Embryonic facial prominence (tissue), 1 donor: Measurements from ENCODE around the gene EWSR1.
"Not testable (repeated sequence)": the region's sequence is repeated elsewhere in the genome, so short reads cannot be mapped to it uniquely, and the experiment has no call there.

Experiments used
- DNase-seq: peaks from one replicate; pipeline ENCODE4 v3.0.0-alpha.2; 2016; ENCODE audit errors: extremely low spot score

The EWSR1 gene

GRCh38 chr22:29337631-29338284, 69.7 kb downstream of the EWSR1 start:
- no peak for DNase-seq

- no peak for DNase-seq
Observed at GRCh38 chr22:29338398-29338797, 70.3 kb downstream of the EWSR1 start.

GRCh38 chr22:29339381-29340235, 71.5 kb downstream of the EWSR1 start:
- DNase-seq, result no peak

DNA sequence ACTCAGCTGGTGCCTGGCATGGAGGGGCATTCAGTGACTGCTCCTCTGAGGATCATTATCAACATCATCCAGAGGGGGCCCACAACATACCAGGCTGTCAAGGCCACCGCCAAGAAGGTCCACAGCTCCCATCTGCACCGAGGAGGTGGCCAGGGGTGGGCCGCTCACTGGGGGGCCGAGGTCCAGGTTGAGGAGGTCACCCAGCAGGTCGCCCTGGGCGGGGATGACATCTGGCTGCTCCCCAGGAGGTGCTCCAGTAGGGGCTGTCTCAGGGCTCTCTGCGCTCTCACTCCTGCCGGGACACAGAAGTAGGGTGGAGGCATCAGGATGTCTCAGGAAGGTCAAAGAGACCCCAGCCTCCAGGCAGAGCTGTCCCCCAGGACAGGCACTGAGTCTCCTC, 72.5 kb downstream of the EWSR1 start:
- no peak for DNase-seq

GRCh38 chr22:29341056-29341848, 73.2 kb downstream of the EWSR1 start:
- DNase-seq, result no peak

GRCh38 chr22:29341849-29342127, 73.7 kb downstream of the EWSR1 start:
- no peak for DNase-seq

DNA sequence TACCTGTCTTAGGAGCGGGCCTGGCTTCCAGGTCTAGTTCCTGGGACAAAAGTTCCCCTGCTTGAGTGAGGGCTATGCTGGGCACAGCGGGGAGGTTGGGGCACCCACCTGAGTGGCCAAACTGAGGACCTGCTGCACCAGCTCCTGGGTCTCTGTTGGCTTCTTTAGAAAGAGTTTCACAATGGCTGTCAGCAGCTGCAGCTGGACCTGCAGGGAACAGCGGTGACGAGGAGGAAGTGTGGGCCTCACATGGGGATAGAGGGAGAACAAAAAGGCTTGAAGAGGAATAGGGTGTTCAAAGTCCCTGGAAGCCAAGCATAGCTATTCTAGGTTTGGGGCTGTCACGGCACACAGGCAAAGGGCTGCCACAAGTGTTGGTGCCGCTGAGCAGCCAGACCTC, 74.1 kb downstream of the EWSR1 start:
- DNase-seq, result no peak

- DNase-seq, result no peak
Observed at GRCh38 chr22:29342577-29343312, 74.7 kb downstream of the EWSR1 start.

GRCh38 chr22:29343313-29343805, 75.3 kb downstream of the EWSR1 start:
- DNase-seq, result peak; percentile 29

DNA sequence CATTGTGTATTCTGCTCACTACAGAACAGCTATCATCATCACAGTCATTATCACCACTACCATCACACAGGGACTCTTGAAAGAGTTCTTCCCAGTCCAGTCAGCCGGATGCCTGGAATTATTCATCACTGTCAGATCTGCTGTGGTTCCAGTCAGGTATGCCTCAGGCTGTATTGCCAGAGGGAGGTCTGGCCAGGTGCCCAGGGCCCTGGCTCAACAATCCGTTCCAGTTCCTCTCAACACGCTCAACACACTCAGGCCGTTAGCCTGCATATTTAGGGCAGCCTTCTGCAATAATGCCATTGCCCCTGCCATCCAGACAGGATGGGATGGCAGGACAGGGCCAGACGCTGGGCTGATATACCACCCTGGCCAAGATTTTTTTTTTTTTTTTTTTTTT, 76.1 kb downstream of the EWSR1 start:
- DNase-seq, result no peak

DNA sequence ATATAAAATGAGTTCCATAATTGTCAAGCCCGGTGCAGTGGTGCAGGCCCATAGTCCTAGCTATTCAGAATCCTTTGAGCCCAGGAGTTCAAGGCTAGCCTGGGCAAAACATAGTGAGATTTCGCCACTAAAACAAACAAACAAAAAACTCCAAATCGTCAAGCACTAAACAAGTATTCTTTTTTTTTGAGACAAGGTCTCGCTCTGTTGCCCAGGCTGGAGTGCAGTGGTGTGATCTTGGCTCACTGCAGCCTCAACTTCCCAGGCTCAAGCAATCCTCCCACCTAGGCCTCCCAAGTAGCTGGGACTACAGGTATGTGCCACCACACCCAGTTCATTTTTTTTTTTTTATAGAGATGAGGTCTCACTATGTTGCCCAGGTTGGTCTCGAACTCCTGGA, 76.8 kb downstream of the EWSR1 start:
- not testable (repeated sequence) for DNase-seq

DNA sequence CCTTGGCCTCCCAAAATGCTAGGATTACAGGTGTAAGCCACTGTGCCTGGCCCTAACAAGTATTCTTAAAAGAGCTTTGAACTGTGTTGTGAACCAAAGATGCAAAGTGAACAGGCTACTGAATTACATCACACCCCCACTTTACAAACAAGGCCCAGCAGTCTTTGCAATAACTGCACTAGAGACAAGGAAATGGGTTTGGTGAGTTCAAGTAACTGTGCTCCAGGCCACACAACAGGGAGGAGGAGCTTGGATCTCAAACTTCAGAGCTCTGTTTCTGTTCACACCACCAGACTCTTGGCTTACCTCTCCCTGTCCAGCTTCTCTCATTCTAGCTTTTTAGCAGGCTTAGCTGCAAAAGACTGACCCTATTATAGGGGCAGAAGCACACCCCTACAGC, 77.9 kb downstream of the EWSR1 start:
- DNase-seq, result no peak

GRCh38 chr22:29346659-29347058, 78.6 kb downstream of the EWSR1 start:
- no peak for DNase-seq

DNA sequence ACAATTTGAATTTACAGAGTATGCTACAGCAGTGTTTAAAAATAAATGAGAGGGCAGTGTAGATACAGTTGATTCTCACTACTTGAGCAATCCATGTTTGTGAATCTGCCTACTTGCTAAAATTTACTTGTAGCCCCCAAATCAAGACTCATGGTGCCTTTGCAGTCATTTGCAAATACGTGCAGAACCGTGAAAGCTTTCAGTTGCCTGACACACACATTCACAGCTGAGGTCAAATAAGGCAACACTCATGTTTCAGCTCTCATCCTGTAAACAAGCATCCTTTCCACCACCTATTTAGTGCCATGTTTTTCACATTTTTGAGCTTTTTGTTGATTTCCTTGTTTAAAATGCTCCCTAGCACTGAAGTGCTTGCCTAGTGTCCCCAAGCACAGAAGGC, 80.0 kb downstream of the EWSR1 start:
- no peak for DNase-seq

- no peak for DNase-seq
Observed at GRCh38 chr22:29348956-29349355, 80.9 kb downstream of the EWSR1 start.
